ENCODE results near the gene CERS1. TPM values are rescaled to one million over a fixed set of nuclear protein-coding genes. Genes with fewer than 3 reads are reported as not detected.

The CERS1 gene
- total RNA-seq, 2 donors from 2014 or later = 0.79 to 1.6 TPM

DNA sequence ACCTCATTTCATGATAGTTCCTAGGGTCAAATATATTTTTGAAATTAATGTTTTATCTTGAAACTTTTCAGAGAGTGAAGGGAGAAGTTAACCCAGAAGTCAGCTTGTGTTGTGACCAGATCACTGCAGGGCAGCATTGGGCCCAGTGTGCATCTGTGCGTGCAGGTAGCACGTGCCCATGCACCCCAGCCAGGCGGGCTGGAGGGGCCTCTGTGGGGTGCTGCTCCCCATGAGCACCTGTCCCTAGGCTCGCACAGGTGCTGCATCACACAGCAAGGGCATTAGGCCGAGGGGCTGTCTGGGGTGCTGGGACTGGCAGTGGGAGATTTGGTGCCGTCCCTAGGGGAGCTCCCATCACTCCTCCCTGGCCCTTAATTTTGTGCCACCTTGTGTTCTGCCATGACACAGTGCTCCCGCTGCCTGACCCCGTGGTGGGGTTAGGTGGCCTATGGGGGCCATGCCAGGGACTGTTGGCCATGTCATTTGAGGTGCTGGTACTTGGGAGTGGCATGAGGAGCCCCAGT, 51.1 kb downstream of the CERS1 start:
- no peak overlapping the region for H3K4me3 ChIP-seq
- TF ChIP-seq, protein P1, sequence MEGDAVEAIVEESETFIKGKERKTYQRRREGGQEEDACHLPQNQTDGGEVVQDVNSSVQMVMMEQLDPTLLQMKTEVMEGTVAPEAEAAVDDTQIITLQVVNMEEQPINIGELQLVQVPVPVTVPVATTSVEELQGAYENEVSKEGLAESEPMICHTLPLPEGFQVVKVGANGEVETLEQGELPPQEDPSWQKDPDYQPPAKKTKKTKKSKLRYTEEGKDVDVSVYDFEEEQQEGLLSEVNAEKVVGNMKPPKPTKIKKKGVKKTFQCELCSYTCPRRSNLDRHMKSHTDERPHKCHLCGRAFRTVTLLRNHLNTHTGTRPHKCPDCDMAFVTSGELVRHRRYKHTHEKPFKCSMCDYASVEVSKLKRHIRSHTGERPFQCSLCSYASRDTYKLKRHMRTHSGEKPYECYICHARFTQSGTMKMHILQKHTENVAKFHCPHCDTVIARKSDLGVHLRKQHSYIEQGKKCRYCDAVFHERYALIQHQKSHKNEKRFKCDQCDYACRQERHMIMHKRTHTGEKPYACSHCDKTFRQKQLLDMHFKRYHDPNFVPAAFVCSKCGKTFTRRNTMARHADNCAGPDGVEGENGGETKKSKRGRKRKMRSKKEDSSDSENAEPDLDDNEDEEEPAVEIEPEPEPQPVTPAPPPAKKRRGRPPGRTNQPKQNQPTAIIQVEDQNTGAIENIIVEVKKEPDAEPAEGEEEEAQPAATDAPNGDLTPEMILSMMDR (IDR thresholded peaks at IDR 0.05) = no peak
- H3K36me3 ChIP-seq = peaks cover 5% of the 10 kb centered on the region
- no peaks in the 10 kb centered on the region for H3K27me3 ChIP-seq
- DNase-seq (ENCODE audit: low spot score) = no peak
- no peak overlapping the region for H3K27ac ChIP-seq
- no peaks in the 10 kb centered on the region for H3K9me3 ChIP-seq
- peaks cover 0 to 88% of the 10 kb centered on the region in 2 donors for H3K4me1 ChIP-seq

DNA sequence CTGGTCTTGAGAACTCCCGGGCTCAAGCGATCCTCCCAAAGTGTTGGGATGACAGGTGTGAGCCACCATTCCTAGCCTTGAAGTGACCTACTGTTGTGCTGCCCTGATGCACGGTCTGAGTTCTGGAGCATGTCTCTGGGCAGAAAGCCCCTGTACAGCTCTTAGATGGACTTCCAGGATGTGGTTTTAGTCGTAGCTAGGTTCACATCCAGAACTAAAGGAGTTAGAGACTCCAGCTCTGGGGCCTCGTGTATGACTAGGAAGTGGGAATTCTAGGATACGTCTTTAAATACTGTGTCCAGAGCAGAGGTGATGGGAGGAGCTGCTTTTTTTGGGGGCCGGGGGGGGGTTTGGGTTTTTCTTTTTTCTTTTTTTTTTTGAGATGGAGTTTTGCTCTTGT, 52.0 kb downstream of the CERS1 start:
- no peaks in the 10 kb centered on the region for H3K27me3 ChIP-seq
- peaks cover 0 to 88% of the 10 kb centered on the region in 2 donors for H3K4me1 ChIP-seq
- TF ChIP-seq, protein P1 (IDR thresholded peaks at IDR 0.05) = no peak
- no peak overlapping the region for H3K4me3 ChIP-seq
- peaks cover 5% of the 10 kb centered on the region for H3K36me3 ChIP-seq
- H3K9me3 ChIP-seq = no peaks in the 10 kb centered on the region
- H3K27ac ChIP-seq = no peak overlapping the region
- no peak for DNase-seq (ENCODE audit: low spot score)

DNA sequence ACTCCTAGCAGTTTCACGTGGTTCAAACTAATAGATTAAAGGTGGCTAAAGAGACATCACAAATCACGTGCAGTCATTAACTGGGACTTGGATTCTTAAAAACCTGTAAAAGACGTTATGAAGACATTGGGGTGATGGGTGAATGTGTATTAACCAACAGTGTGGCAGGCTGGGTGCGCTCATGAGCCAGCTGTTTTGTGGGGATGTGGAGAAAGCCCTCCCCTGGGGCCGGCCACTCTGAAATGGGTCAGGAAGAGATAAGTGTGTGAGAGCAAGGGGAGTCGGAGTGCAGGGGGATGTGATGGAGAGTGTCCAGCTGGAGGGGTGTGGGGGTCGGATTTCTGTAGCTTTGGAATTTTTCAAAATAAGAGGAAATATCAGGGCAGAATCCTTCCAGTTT, 53.8 kb downstream of the CERS1 start:
- H3K4me1 ChIP-seq = peaks cover 0 to 77% of the 10 kb centered on the region in 2 donors
- no peak for DNase-seq (ENCODE audit: low spot score)
- no peaks in the 10 kb centered on the region for H3K9me3 ChIP-seq
- TF ChIP-seq, protein P1 (IDR thresholded peaks at IDR 0.05) = no peak
- peaks cover 11% of the 10 kb centered on the region for H3K36me3 ChIP-seq
- H3K4me3 ChIP-seq = no peak overlapping the region
- no peak overlapping the region for H3K27ac ChIP-seq
- no peaks in the 10 kb centered on the region for H3K27me3 ChIP-seq

DNA sequence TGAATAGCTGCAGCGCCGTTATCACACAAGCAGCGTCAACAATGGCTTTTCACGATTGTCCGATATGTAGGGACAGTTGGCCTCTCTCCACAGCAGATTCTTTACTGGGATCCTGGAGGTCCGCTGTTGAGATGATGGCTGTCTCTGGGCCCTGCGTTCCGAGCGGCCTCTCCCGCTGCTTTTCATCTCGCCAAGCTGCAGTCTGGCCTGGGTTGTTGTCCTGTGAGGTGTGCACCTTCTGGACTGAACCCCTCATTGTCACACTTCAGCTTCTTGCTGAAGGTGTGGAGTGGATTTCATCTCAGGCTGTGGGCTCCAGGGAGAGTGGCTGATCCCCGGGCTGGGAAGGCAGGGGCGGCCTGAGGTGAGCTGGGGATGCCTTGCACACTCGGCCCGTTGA, 54.6 kb downstream of the CERS1 start:
- H3K4me1 ChIP-seq = peaks cover 0 to 71% of the 10 kb centered on the region in 2 donors
- DNase-seq (ENCODE audit: low spot score) = no peak
- TF ChIP-seq, protein P1 (IDR thresholded peaks at IDR 0.05) = no peak

DNA sequence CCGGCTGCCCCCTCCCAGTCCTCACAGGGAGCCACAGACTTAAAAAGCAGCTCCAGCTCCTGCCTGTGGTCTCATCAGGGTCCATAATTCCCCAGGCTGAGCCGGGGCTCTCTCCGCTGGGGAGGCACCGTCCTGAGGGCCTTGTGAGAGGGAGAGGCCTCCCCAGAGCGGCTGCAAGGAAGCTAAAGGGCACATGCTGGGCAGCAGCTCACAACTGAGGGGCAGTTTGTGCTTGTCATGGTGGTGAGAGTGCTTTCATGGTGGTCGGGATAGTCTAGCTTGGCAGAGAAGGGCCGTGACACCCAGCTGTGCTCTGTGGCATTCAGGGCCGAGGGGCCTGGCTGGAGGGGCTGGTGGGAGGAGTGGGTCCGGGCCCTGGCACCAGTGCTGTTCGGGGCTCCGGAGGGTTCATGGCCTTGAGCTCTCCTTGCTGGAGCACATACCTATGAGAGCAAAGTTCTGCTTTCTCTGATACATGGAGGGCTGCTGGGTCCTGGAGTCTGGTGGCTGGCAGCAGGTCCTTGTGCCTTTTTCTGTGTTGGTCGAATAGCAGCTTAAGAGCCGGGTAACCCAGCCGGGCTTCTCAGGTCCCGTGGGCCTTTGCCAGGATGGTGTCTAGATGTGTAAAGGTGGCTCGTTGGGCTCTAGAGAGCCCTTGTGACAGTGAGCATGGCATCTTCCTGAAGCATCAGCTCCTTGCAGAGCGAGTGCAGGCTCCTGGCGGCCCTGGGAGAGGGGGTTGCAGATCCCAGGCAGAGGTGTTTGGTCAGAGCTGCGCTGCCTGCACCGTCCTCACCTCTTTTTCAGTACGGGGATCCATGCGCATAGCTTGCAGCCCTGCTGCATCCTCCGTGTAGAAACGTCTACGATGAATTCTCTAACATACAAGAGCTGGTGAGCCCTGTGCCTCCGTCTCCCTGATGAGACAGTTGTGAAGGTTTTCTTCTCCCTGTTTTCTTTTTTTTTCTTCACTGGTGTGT, 55.4 kb downstream of the CERS1 start:
- H3K4me3 ChIP-seq = no peak overlapping the region
- H3K27me3 ChIP-seq = no peaks in the 10 kb centered on the region
- peaks cover 6% of the 10 kb centered on the region for H3K36me3 ChIP-seq
- TF ChIP-seq, protein P1 (IDR thresholded peaks at IDR 0.05) = no peak
- no peak for DNase-seq (ENCODE audit: low spot score)
- H3K4me1 ChIP-seq = peaks cover 0 to 80% of the 10 kb centered on the region in 2 donors
- H3K9me3 ChIP-seq = no peaks in the 10 kb centered on the region
- no peak overlapping the region for H3K27ac ChIP-seq

More for the DNA sequence above, 54.6 kb downstream of the CERS1 start:
- H3K9me3 ChIP-seq = no peaks in the 10 kb centered on the region
- no peaks in the 10 kb centered on the region for H3K27me3 ChIP-seq
- H3K27ac ChIP-seq = no peak overlapping the region
- H3K36me3 ChIP-seq = peaks cover 11% of the 10 kb centered on the region
- no peak overlapping the region for H3K4me3 ChIP-seq
